HG03103 (cell line): Measurements from ENCODE around the gene ZNF414.
"Not testable (repeated sequence)": the region's sequence is repeated elsewhere in the genome, so short reads cannot be mapped to it uniquely, and the experiment has no call there.

Source experiments
- ATAC-seq: cut with Tn5 transposase; IDR thresholded peaks from one replicate; pipeline ENCODE4 v1.9.1; 2021; ENCODE audit warnings: low read depth; ENCODE audit not compliant: unreplicated experiment

Gene ZNF414

DNA sequence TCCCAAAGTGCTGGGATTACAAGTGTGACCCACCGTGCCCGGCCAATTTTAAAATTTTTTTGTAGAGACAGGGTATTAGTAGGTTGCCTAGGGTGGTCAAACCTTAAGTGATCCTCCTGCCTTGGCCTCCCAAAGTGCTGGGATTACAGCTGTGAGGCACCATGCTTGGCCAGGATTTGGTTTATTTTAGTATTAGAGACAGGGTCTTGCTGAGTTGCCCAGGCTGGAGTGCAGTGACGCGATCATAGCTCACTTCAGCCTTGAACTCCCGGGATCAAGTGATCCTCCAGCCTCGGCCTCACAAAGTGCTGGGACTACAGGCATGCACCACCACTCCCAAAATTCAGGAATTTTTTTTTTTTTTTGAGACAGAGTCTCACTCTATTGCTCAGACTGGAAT is 5.4 kb upstream of the ZNF414 start:
- no peak for ATAC-seq

DNA sequence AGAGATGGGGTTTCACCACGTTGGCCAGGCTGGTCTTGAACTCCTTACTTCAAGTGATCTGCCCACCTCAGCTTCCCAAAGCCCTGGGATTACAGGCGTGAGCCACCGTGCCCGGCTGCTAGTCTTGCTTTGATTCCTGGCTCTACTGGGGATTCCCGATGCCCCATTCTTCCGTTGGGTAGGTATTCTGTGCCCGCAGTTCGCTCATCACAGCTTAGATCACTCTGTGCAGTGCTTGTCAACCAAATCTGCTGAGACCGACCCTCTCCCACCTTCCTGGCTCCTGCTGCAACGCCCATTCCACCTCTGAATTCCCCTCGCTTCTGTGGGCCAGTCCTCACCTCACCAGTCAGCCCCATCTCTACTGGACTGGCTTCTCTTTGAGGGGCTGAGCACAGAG is 4.6 kb upstream of the ZNF414 start:
- no peak for ATAC-seq

DNA sequence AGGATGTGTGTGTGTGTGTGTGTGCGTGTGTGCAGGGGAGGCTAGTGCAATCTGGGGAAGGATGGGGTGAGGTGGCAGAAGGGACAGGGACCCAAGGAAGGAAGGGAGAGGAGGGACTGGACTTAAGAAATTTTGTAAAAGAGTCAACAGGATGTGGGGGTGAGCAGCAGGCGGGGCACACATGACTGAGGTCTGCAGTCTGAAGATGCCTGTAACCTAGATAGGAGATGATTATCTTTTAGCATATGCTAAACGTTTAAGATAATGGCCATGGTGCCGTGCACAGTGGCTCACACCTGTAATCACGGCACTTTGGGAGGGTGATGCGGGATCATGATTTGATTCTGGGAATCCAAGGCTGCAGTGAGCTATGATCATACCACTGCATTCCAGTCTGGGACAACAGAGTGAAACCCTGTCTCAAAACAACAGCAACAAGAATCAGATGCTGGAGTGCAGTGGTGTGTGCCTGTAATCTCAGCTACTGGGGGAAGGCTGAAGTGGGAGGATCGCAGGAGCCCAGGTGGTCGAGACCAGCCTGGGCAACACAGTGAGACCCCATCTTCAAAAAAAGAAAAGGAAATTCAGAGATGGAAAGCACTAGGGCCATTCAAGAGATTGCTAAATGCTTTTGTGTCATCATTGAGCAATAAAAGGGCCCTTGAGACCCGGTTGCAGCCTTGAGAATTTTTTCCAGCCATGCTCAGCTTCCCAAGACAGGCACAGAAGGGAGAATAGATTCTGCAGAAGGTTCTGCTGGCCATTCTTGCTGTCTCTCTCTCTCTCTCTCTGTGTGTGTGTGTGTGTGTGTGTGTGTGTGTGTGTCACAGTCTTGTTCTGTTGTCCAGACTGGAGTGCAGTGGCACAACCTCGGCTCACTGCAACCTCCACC is 3.8 kb upstream of the ZNF414 start:
- no peak for ATAC-seq

DNA sequence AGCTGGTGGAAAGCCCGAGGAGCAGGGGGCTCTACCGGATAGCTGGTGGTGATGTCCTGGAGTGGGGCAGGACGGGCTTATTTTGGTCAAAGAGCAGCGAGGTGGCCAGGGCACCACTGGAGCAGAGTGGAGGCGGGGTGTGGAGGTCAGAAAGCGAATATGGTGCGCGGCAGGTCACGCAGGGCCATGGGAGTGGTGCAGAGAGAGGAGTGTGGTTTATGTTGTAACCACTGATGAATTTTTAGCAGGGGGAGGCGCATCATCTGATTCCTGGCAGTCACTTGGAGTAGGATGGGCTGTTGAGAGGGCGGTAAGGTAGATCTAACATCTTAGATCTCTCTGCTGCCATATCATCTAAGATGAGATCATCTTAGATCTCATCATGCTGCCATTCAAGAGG is 1.4 kb upstream of the ZNF414 start:
- ATAC-seq: no peak

DNA sequence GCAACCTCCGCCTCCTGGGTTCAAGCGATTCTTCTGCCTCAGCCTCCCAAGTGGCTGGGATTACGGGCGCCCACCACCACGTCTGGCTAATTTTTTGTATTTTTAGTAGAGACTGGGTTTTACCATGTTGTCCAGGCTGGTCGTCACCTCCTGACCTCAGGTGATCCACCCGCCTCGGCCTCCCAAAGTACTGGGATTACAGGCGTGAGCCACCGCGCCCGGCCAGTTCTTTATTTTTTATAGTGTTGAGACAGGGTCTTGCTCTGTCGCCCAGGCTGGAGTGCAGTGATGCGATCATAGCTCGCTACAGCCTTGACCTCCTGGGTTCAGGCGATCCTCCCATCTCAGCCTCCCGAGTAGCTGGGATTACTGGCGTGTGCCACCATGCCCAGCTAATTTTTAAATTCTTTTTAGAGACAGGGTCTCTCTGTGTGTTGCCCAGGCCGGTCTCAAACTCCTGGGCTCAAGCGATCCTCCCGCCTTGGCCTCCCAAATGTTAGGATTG is 590 bp upstream of the ZNF414 start:
- ATAC-seq: not testable (repeated sequence)

DNA sequence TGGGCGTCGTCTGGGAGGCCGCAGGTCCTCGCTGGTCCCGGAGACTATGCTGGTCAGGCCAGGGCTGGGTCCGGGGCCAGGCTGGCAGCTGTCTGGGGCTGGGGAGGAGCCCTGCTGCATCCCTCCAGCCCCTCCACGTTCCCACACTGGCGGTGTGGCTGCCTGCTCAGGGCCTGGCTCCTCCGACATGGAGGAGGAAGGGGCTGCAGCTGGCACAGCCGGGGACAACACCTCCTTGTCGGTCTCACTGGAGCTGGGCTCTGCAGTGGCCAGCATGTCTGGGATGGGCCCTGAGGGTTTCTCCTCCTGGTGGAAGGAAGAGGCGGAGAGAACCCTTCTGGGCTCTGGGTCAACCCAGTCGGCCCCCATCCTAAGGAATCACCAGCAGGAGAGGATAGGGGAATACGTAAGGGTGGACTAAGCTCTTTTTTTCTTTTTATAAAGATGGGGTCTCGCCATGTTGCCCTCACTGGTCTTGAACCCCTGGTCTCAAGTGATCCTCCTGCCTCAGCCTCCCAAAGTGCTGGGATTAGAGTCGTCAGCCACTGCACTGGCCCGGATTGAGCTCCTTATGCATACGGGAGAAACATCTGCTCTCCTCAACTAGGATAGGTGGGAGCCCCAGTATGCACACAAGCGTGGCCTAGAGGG is 806 bp downstream of the ZNF414 start:
- ATAC-seq: no peak

DNA sequence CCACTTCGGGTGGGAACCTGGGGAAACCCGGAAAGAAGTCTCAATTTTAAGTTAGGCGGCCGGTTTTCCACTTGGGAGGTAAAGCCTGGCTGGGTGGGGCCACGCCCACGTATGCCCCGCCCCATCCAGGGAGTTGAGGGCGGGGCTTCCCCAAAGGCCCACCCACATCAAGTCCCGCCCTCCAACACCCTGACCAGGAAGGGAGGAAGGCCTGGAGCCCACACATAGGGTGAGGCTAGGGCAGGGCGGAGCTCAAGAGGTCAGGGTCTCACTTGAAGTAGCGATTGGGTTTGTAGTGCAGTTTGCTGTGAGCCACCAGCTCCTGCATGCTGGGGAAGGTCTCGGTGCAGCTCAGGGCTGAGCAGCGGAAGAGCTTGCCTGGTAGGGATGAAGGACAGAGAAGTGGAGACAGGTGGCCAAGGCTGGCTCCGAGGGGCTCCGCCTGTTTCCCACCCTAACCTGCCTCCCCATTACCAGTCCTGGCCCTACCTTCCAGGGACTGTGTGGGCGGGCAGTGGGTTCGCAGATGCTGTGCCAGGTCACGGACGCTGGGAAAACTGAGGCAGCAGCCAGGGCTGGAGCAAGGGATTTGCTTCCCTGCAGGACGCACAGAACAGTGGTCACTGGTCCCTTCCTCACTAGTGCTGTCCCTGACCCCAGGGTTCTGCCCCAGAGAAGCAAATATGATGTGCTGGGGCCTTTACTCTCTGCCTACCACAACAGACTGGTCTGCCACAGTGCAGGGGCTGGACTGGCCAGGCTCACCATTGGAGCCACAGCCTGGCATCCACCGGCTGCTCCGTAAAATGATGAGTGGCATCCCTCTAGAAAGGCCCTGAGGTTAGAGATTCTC is 1.6 kb downstream of the ZNF414 start:
- ATAC-seq: no peak

DNA sequence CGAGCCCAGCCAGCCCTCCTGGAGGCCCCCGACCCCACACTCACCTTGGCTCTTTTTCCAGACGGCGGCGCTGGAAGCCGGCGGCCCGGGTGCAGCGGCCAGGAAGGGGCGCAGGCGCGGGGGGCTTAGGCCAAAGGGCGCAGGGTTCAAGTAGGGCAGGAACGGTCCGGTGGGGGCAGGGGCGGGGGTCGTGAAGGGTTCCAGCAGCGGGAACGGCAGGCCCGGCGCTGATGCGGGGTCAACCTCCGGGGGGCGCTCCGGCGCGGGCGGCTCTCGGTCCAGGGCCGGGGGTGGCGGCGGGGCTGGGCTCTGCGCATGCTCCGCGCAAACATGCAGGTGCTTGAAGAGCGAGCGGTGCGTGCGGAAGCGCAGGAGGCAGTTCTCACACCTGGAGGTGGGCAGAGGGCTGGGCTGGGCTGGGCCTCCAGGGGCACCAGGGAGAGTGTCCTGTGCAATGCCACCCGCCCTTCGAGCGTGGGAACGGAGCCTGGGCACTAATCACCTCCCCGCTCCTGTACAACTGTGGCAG is 2.3 kb downstream of the ZNF414 start:
- ATAC-seq: no peak

DNA sequence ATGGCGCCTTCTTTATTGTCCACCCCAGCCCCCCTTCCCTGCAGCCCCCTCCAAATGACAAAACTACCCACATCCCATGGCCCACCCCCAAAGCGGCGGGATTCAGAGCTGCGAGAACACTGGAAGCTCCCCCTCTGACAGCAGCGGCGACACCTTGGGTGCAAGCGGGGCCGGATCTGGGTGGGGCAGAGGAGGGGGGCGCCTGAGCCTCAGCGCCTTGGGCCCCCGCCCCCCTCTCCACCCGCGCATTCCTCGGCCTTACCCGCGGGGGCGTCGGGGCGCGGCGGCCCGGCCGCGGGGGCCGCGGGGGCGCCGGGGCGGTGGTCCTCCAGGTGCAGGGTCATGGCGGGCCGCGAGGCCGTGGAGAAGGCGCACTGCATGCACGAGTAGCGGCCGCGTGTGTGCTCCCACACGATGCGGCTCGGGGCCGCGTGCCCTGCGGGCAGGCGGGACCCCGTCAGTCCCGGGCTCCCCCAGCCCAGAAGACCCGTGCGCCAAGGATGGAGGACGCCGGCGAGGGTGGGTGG is 3.3 kb downstream of the ZNF414 start:
- no peak for ATAC-seq

DNA sequence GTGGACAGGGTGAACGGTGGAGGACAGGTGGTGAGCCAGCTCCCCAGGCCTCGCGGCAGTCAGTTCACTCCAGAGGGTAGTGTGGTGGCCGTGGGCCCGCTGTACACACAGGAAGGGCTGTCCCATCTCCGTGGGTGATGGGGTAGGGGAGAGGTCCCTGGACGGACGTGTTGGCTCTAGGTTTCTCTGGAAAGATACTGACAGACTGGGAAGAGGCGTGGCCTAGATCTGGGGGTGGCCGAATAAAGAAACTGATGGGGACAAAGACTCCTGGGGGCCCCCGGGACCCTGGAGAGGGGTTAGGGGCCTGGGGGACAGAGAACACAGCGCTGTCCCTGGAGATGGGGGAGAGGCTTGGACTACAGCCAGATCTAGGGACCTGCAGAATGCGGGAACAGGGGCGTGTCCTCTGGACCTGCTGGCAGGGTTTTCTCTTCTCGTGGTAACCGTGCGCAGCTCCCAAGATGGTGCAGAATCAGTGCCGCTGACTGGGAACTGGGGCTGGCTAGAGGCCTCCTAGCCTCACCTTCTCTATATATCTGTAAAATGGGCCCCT is 7.5 kb downstream of the ZNF414 start:
- ATAC-seq: no peak

DNA sequence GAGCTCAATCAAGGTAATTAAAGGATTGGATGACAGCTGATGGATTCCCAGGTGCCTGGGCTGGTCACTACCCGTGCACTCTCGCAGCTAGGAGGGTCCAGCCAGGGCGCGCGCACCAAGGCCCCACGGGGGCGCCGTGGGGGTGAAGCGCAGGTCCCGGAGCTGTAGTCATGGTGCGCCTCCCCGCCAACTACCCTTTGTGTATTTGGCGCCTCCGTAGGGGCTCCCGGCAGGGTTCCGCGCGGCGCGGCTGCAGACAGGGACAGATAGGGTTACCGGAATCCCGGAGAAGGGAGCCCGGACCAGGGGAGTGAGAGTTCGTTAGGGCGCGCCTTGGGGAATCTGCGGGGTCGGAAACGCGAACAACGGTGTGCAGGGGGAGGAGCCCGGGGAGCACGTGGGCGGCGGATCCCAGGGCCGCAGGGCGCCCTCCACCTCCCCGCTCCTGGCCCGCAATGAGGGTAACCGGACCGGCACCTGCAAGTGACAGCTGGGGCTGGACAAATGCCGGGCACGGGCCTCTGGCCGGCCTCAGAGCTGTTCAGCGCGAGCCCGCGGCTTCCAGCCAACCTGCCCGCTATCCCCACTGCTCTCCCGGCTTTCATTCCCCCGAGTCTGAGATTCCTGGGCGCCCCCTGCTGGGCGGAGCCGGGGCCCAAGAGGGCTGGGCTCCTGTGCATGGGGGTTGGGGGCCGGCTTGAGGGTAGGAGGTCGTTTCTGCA is 8.1 kb downstream of the ZNF414 start:
- ATAC-seq: no peak

DNA sequence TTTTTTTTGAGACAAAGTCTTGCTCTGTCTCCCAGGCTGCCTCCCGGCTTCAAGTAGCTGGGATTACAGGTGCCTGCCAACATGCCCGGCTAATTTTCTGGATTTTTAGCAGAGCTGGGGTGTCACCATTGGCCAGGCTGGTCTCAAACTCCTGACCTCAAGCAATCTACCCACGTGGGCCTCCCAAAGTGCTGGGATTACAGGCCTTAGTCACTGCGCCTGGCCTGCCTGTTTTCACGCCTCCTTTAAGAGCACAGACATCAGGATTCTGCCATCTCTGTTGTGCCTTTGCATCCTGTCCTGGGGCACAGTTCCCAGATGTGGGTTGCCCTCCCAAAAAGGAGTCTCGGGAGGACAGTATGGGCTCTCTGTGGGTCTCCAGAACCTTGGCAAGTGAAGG is 9.0 kb downstream of the ZNF414 start:
- no peak for ATAC-seq

DNA sequence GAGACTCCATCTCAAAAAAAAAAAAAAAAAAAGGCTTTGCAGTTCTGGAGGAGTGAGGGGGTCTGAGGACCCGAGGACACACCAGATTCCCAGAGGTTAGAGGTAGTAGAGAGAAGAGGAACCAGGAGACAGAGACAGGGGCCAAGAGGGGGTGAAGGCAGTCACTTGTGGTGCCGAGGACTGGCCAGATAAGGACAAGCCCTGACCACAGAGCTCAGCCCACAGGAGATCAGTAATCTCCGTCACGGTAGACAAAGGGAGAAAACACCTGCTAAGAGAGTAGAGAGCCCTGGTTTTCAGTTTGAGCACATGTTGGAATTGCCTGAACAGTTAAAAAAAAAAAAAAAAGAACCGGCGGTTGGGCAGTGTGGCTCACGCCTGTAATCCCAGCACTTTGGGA is 9.8 kb downstream of the ZNF414 start:
- no peak for ATAC-seq

DNA sequence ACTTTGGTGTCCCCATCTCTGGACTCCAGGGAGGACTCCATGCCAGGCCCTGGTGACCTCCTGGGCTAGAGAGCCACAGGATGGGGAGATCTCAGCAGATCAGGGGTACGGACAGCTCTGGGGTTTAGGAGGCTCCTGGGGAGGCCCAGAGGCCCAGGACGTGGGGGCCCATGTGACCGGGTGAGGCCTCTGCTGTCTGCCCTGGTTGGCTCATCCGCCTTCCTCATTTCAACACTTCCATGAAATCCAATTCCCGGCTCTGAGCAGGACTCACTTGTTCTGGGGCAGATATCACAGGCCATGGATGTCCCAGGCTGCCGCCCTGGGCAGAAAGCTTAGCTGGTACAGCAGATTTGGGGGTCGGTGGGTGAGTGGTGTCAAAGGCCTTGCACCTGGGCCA is 10.5 kb downstream of the ZNF414 start:
- ATAC-seq: no peak

DNA sequence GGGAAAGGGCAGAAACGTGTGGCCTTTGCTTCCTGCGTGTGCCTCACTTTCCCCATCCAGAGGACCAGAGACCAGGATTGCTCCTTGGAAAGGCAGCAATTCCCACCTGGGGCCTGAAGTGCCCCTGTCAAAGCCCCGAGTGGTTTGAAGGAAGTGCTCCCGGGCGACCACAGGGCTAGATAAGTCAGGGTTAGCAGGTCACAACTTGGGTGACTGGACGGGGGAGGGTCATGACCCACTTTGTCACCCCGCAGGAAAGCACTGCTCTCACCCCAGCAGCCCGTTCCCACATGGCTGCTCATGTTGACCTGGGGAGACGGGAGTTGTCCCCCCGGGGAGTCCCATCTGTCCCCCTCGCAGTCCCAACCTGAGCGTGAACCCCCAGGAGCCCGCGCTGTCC is 12.0 kb downstream of the ZNF414 start:
- ATAC-seq: no peak

DNA sequence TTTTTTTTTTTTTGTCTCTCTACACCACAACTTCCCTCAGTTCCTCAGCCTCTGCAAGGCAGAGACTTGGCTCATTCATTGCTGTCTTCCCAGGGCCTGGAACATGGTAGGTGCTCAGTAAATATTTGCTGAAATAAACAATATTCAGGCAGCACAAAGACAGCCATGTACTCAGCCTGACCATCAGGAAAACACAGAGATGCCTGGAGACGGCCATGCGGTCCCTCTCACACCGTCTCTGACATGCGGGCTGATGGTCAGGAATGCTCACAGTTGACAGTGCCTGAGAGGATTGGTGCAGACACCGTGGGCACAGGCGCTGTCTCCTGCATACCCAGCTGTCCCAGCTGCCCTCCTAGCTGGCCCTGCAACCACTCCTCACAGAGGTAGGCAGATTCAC is 12.5 kb downstream of the ZNF414 start:
- ATAC-seq: no peak

DNA sequence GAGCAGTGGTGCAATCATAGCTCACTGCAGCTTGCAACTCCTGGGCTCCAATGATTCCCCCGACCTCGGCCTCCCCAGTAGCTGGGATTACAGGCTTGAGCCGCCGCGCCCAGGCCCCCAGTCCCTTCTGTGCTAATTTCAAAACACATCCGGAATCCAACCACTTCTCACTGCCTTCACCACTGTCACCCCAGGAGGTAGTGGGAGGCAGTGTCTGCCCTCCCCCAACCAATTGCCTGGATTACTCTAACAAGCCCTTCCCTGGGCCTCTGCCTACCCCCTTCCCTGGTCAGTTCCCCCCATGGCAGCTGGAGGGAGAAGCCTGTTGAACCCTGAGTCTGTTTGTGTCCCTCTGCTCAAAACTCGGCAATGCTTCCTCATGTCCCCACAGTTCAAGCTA is 13.8 kb downstream of the ZNF414 start:
- ATAC-seq: no peak

DNA sequence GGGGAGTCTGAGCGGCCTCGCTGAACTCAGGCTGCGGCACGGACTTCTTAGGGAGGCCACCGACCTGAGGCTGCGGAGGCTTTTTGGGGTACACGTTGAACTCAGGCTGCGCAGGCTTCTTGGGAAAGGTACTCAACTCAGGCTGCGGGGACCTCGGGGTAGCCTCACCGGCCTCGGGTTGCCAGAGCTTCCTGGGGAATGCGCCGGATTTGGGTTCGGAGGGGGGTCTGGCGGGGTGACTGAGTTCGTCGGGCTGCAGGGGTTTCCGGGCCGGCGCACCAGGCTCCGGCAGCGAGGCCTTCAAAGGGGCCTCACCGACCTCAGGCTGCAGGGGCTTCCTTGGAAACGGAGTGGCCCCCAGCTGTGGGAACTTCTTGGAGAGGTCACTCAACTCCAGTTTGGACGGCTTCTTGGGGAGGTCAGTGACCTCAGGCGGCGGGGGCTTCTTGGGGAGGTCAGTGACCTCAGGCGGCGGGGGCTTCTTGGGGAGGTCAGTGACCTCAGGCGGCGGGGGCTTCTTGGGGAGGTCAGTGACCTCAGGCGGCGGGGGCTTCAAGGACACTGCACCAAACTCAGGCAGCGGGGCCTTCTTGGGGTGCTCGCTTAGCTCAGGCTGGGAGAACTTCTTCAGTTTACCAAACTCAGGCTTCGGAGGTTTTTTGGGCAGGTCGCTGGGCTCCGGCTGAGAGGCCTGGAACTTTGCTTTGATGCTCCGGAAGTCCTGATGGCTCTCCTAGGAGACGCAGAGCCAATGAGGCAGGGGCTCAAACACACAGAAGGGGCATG is 14.7 kb downstream of the ZNF414 start:
- ATAC-seq: no peak

DNA sequence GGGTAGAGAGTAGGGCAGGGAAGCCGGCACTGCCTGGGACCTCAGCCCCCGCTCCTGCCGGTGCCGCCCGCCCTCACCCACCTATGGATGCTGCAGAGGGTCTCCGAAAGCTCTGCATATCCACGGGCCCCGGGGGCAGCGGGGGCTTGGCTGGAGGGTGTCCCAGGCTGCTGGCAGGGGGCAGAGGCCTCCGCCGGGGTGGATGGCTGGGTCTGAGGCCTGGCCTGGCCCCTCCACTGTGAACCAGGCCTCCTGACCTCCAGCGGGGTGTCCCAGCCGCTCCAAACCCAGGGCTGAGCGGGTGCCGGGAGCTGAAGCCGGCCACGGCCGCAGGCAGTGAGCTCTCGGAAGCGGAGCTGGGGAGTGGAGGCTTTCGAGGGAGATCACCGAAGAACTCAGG is 15.7 kb downstream of the ZNF414 start:
- ATAC-seq: no peak
